Panc1 (cell line): Measurements from ENCODE around the gene DFFB.

ENCODE experiments used
- POLR2AphosphoS5 ChIP-seq: IDR thresholded peaks from 2 replicates; pipeline ENCODE4 v1.6.1; 2012; ENCODE audit warnings: mild to moderate bottlenecking, low read depth, low read length, moderate library complexity
- SIN3A ChIP-seq: IDR thresholded peaks from 2 replicates; pipeline ENCODE4 v1.6.1; 2012; ENCODE audit warnings: low read depth, mild to moderate bottlenecking, low read length, moderate library complexity, borderline replicate concordance; ENCODE audit not compliant: insufficient read depth
- TF ChIP-seq, protein P1 (sequence below): fragments of 450-650 bp; IDR thresholded peaks from 2 replicates; pipeline ENCODE4 v1.5.1; 2017; ENCODE audit warnings: mild to moderate bottlenecking
- TF ChIP-seq, protein P2 (sequence below), 2 experiments: IDR thresholded peaks; 2 replicates each; pipeline ENCODE4 v1.6.1; 2011 to 2012; ENCODE audit warnings: low read depth in 2 of 2, control low read depth in 1 of 2, low read length in 1 of 2, mild to moderate bottlenecking in 1 of 2, moderate library complexity in 1 of 2; ENCODE audit not compliant: insufficient read depth in 1 of 2

DNA sequence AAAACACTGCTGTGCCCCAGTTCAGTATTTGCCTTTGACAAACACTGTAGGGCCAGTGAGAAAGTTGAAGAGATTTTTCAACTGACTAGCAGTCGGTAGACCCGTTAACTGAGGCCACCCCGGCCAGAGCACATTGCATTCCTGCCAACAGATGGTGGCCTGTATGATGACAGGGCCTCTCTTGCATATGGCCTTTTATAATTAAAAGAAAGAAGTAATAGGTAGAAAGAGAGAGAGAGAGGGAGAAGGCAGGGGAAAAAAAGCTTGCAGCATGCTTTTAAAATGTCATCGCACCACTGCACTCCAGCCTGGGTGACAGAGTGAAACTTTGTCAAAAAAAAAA is 47.5 kb downstream of the DFFB start:
- TF ChIP-seq, protein P1, sequence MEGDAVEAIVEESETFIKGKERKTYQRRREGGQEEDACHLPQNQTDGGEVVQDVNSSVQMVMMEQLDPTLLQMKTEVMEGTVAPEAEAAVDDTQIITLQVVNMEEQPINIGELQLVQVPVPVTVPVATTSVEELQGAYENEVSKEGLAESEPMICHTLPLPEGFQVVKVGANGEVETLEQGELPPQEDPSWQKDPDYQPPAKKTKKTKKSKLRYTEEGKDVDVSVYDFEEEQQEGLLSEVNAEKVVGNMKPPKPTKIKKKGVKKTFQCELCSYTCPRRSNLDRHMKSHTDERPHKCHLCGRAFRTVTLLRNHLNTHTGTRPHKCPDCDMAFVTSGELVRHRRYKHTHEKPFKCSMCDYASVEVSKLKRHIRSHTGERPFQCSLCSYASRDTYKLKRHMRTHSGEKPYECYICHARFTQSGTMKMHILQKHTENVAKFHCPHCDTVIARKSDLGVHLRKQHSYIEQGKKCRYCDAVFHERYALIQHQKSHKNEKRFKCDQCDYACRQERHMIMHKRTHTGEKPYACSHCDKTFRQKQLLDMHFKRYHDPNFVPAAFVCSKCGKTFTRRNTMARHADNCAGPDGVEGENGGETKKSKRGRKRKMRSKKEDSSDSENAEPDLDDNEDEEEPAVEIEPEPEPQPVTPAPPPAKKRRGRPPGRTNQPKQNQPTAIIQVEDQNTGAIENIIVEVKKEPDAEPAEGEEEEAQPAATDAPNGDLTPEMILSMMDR: no peak
- TF ChIP-seq, protein P2, sequence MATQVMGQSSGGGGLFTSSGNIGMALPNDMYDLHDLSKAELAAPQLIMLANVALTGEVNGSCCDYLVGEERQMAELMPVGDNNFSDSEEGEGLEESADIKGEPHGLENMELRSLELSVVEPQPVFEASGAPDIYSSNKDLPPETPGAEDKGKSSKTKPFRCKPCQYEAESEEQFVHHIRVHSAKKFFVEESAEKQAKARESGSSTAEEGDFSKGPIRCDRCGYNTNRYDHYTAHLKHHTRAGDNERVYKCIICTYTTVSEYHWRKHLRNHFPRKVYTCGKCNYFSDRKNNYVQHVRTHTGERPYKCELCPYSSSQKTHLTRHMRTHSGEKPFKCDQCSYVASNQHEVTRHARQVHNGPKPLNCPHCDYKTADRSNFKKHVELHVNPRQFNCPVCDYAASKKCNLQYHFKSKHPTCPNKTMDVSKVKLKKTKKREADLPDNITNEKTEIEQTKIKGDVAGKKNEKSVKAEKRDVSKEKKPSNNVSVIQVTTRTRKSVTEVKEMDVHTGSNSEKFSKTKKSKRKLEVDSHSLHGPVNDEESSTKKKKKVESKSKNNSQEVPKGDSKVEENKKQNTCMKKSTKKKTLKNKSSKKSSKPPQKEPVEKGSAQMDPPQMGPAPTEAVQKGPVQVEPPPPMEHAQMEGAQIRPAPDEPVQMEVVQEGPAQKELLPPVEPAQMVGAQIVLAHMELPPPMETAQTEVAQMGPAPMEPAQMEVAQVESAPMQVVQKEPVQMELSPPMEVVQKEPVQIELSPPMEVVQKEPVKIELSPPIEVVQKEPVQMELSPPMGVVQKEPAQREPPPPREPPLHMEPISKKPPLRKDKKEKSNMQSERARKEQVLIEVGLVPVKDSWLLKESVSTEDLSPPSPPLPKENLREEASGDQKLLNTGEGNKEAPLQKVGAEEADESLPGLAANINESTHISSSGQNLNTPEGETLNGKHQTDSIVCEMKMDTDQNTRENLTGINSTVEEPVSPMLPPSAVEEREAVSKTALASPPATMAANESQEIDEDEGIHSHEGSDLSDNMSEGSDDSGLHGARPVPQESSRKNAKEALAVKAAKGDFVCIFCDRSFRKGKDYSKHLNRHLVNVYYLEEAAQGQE (IDR thresholded peaks at IDR 0.05; ENCODE audit: insufficient read depth in 1 of 2, low read depth in 2 of 2, low read length in 1 of 2): no peak
- TF ChIP-seq POLR2AphosphoS5: no peak
- TF ChIP-seq SIN3A: no peak
